GM19351 (cell line): ENCODE data around the gene FXR2.
A peak's percentile ranks its signal among the peaks of the same experiment; 100 is the strongest.
"Not testable (repeated sequence)": the region's sequence is repeated elsewhere in the genome, so short reads cannot be mapped to it uniquely, and the experiment has no call there.

Experiments
- ATAC-seq: cut with Tn5 transposase; IDR thresholded peaks from one replicate; pipeline ENCODE4 v1.9.1; 2021; ENCODE audit warnings: mild to moderate bottlenecking, moderate library complexity; ENCODE audit not compliant: unreplicated experiment

Gene FXR2

GRCh38 chr17:7614425-7615264, at the start of gene FXR2:
TSS of gene FXR2 (minus strand) at chr17:7614897. CDS start at chr17:7614532, 365 bp downstream.
- ATAC-seq, result peak; percentile 84

GRCh38 chr17:7656958-7657609, 42.4 kb upstream of the FXR2 start:
- ATAC-seq, result no peak

DNA sequence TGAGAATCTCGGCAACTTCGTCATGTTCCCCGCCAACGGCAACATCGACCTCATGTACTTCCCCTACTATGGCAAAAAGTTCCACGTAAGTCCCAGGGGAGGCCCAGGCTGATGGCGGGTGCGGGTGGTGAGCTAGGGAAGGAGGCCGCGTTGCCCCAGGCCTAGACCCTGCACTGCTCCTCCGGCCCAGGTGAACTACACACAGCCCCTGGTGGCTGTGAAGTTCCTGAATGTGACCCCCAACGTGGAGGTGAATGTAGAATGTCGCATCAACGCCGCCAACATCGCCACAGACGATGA, 40.8 kb upstream of the FXR2 start:
- ATAC-seq, result no peak

DNA sequence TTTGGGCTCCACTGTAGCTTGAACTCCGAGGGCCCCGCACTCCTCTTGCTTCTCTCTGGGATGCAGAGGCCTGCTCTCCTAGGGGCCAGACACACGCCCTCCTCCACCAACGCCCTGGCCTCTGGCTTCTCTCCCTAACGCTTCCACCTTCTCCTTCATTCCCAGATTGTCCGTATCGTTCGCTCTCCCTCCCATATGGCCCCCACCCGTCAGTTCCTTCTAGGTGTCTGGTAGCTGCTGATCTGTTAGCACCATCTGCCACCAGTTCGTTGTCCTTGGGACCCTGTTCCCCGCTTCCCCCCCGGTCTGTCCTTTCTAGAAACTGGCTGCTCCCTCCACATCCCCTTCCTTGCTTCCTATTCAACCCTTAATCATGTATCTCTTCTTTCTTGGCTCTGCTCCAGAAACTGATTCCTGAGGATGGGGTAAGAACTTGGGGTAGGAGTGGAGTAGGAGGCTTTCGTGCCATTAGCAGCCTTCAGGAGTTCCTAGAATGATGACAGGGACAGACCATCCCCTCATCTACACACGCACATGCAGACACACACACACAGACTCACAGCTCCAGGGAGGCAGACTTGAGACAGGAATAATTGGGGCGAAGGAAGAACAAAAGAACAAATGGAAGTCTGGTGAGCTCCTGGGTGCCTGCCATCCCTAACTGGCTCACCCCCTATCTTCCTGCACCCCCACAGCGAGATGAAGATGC, 40.3 kb upstream of the FXR2 start:
- ATAC-seq, result no peak

DNA sequence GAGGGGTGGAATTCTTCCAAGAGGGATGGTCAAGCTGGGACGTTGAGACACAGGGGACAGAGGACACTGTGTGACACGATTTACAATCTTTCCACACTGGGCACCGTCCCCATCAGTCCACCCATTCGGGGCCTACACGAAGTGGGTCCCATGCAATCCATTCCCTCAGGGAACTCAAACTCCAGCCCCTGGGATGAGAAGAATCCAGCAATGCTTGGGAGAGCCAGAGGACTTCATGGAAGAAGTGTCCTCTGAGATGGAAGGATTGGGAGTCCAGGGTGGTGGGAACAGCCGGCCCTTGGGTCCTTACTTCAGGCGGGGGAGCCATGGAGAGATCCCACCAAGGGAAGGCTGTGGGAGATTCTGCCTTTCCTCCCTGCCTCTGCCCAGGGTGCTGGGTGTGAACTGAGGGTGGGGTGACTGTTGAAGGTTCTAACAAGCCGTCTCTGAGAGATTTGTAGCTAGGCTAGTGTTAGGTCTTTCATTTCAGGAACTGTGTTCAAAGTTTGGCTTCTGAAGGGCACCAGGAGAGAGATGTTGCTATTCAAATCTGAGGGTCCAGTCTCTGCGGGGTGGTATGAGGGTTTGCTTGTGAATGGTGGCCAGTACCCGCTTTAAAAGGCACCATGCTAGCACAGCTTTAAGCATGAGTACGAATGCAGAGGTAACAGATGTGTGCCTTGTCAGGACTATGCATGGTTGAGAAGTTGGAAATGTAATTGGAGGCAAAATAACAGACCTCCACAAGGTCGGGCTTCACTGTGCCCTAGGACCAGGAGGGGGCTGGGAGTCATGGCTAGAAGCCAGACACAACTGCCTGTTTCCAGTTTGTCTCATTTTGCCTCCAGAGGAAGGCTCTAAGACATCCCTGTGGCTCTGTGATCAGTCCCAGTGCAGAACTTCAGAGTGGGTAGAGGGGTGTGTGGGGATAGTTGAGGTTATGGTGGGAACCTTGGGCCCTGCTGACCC, 38.0 kb upstream of the FXR2 start:
- no peak for ATAC-seq

DNA sequence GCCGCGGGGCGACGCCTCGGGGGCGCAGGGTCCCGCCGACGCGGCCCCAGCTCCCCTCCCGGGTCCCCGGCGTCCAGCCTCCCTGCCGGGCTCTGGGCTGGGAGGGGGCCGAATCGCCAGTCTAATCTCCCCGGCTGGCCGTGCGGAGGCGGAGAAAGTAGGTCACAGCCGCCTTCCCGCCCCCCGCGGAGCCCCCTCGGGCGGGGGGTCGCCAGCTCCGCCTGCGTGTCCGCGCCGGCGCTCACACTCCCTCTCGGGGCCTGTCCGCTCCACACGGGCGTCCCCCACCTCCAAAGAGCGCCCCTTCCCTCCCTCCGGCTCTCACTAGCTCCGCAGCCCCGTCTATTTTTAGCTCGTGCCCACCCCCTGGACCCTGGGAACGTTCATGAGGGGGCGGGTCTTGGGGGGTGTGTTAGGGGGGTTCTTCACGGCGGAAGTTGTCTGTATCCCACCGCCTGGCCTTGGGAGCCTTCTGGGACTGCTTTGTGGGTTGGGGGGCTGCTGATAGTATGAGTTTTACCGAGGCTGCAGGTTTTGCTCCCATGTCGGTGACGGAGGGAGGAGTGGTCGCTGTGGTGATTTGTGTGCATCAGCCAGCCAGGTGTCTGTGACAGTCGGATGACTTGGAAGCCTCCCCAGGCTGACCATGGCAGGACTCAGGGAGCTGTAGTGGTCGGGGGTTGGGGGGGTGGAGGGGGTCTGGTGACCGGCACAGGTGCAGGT, 37.1 kb upstream of the FXR2 start:
- no peak for ATAC-seq

DNA sequence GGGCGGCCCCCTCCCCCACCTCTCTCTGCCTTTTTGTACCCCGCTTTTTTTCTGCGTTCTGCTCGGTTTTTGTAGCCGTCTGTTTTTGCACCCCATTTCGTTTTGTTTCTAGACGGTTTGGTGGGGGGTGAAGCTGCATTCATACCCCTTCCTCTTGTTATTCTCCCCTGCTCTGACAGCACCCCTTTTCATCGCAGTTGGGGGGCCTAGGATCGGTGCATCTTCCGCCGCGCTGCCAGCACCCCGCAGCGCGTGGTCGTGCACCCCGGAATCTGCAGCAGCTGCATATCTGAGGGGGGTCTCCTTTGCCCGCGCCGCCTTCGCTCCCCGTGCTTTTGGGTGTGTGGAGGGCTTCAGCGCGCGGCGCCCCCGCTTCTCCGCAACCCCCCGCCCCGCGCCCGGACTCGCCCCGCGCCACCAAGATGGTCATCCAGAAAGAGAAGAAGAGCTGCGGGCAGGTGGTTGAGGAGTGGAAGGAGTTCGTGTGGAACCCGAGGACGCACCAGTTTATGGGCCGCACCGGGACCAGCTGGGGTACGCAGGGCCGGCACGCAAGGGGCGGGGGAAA, 36.5 kb upstream of the FXR2 start:
- no peak for ATAC-seq

DNA sequence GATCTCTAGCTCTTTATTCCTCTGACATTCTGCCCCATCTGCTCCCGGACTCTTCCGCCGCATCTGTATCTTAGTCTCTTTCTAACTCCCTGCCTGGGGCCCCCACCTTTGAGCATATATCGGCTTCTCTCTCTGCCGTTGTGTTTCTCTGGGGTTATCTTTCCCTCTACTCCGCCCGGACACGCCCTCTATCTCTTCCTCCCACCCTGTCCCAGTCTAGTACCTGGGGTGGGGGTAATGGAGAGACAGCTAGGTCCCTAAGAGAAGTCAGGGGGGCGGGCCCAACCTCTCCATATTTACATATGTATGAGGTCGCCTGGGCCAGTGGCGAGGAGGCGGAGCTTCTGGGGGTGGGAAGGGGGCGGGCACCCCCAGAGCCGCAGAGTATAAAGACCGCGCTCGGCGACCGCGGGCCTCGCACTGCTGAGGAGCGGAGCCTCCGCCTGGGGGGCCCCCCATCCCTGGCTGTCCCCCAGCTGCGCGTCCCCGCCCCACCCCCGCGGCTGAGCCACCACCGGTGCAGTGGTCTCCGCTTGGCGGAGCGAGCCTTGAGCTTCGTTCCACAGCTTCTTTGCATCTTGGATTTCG, 35.9 kb upstream of the FXR2 start, which contains the start of gene ATP1B2:
ATP1B2 (plus strand) TSS at position 418 of the 588 bp plus-strand sequence. CDS start 593 bp downstream, outside the sequence.
- ATAC-seq, result no peak

DNA sequence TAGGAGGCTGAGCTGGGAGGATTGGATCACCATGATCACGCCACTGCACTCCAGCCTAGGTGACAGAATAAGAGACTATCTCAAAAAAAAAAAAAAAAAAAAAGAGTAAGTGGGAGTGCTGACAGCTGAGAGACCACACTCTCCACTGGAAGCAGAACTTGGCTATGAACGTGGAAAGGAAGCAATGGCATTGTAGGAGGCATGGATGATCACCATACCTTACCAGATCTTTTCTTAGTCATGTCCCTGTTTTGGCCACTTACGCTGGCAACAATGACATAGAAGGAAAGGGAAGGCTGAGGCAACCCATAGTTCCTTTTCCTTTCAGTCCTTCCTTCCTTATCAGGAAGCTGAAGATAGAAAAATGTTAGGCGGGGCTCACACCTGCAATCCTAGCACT, 32.3 kb upstream of the FXR2 start:
- ATAC-seq, result no peak

- ATAC-seq, result no peak
Measured at GRCh38 chr17:7646457-7646856, 31.8 kb upstream of the FXR2 start.

GRCh38 chr17:7644775-7645174, 30.1 kb upstream of the FXR2 start:
- ATAC-seq, result no peak

- ATAC-seq, result not testable (repeated sequence)
Measured at GRCh38 chr17:7641635-7642034, 26.9 kb upstream of the FXR2 start.

- no peak for ATAC-seq
Measured at GRCh38 chr17:7640783-7641182, 26.1 kb upstream of the FXR2 start.

- no peak for ATAC-seq
Measured at GRCh38 chr17:7636163-7636562, 21.5 kb upstream of the FXR2 start.

GRCh38 chr17:7634384-7634783, 19.7 kb upstream of the FXR2 start:
- no peak for ATAC-seq

DNA sequence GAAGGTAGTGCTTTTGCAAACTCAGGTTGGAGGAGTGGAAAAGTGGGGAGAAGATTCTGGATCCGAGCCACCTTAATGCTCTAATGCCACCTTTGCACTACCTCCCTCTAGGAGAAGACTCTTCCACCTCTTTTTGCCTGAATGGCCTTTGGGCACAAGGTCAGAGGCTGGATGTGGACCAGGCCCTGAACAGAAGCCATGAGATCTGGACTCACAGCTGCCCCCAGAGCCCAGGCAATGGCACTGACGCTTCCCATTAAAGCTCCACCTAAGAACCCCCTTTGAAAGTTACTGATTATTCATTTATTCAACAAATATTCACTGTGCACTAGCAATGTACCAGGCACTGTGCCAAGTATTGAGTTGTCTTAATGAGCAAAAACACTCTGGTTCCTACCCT, 18.4 kb upstream of the FXR2 start:
- no peak for ATAC-seq

GRCh38 chr17:7632492-7632894, 17.8 kb upstream of the FXR2 start:
- no peak for ATAC-seq

DNA sequence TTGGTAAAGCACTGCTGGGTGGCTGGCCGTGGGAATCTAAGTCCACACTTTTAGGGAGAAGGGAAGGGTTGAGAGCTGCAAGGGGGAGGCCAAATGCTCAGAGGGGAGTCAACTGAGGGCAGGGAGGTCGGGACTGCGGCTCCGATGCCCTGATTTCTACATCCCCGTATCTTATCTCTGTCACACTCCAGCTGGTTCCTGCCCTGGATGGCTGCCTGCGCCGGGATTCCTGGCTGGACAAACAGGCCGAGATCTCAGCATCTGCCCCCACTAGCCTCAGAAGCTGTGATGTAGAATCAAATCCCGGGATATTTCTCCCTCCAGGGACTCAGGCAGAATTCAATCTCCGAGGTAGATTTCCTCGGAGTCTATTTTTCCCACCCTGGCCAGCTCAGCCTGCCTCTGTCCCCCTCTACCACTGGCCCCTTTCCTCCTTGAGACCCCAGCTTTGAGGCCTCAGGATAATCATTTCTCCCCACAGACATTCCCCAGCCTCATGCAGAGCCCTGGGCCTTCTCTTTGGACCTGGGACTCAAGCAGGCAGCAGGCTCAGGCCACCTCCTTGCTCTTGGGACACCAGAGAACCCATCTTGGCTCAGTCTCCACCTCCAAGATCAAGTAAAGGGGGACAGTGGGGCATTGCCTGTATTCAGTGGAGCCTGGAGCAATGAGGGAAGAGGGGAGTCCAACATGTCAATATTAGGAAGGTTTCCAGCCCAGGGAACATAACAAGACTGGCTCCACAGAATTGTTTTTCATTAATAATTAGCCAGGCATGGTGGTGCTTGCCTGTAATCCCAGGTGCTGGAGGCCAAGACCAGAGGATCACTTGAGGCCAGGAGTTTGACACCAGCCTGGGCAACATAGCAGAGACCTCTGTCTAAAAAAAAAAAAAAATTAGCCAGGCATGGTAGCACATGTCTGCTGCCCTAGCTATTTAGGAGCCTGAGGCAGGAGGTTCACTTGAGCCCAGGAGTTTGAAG, 17.0 kb upstream of the FXR2 start:
- no peak for ATAC-seq
